GM18951 (cell line): ENCODE measurements around the gene MRPS2.
"Not testable (repeated sequence)": the region's sequence is repeated elsewhere in the genome, so short reads cannot be mapped to it uniquely, and the experiment has no call there.

Source experiments
- POLR2A ChIP-seq: IDR thresholded peaks from 4 replicates; pipeline ENCODE4 v1.6.1; 2011; ENCODE audit warnings: mild to moderate bottlenecking; ENCODE audit not compliant: insufficient read length, insufficient read depth; ENCODE audit errors: extremely low read depth
- in situ Hi-C: fragments of 300-500 bp; cut with MboI; formaldehyde crosslinking; loops from one replicate; pipeline ENCODE4 v1.12.0; 2022; ENCODE audit warnings: low sequenced_read_pairs, mixed read lengths, inconsistent platforms; ENCODE audit not compliant: unreplicated experiment

MRPS2 gene

GRCh38 chr9:135509458-135509857 lies 9.0 kb downstream of the MRPS2 start:
- in situ Hi-C loops = no loop called here
- TF ChIP-seq POLR2A = no peak

- in situ Hi-C loops = no loop called here
- no peak for TF ChIP-seq POLR2A
These were observed 11.7 kb downstream of the MRPS2 start for GRCh38 chr9:135512241-135512603.

- in situ Hi-C loops = no loop called here
- TF ChIP-seq POLR2A = no peak
These were observed 12.4 kb downstream of the MRPS2 start for GRCh38 chr9:135512904-135513303.

GRCh38 chr9:135513351-135513846 lies 12.9 kb downstream of the MRPS2 start:
- in situ Hi-C loops = no loop called here
- no peak for TF ChIP-seq POLR2A

GRCh38 chr9:135513906-135514305 lies 13.4 kb downstream of the MRPS2 start:
- in situ Hi-C loops = not testable (repeated sequence)

GRCh38 chr9:135514342-135515082 lies 14.0 kb downstream of the MRPS2 start:
- in situ Hi-C loops = no loop called here
- no peak for TF ChIP-seq POLR2A

- TF ChIP-seq POLR2A = no peak
- in situ Hi-C loops = no loop called here
These were observed 14.8 kb downstream of the MRPS2 start for GRCh38 chr9:135515083-135515951.

- in situ Hi-C loops = no loop called here
- TF ChIP-seq POLR2A = no peak
These were observed 15.8 kb downstream of the MRPS2 start for GRCh38 chr9:135516132-135516860.

GRCh38 chr9:135517407-135517822 lies 16.9 kb downstream of the MRPS2 start:
- TF ChIP-seq POLR2A = no peak
- in situ Hi-C loops = no loop called here

- no peak for TF ChIP-seq POLR2A
- in situ Hi-C loops = no loop called here
These were observed 18.9 kb downstream of the MRPS2 start for GRCh38 chr9:135519179-135519971.

- in situ Hi-C loops = no loop called here
These were observed 20.6 kb downstream of the MRPS2 start, which contains the start of gene LCN1 for GRCh38 chr9:135520916-135521607. Gene LCN1 (plus strand): TSS chr9:135521440. CDS start chr9:135521498, 58 bp downstream.

GRCh38 chr9:135521608-135522095 lies 21.2 kb downstream of the MRPS2 start:
- in situ Hi-C loops = no loop called here
- TF ChIP-seq POLR2A = no peak

More at GRCh38 chr9:135520916-135521607, 20.6 kb downstream of the MRPS2 start, which contains the start of gene LCN1:
- TF ChIP-seq POLR2A = no peak
